Kidney tubule cell (primary cell): ENCODE data around the gene GPX2.

ENCODE experiments used
- DNase-seq: peaks from one replicate; pipeline ENCODE4 v3.0.0-alpha.2; 2018; ENCODE audit warnings: low spot score

GPX2 gene

DNA sequence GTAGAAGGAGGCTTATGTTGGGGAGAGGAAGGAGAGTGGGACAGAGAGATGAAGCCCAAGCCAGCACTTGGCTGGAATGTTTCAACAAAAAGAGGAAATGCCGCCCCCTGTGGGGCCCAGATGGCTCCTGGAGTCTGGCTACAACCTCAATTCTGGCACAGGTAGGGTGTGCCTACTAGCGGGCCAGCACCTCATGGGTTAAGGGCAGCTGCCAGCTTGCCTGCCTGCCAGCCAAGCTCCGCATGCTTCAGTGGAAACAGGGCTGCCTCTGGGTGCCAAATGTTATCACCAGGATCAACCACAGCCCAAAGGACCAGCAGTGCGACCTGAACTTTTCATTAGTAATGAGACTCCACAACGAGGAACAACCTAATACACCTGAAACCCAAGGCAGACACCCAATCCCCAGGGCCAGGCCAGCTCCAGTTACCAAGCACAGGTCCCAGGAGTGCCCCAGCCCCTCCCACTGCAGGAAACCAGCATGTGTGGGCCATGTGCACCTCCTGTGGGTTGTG, 18.3 kb upstream of the GPX2 start:
- DNase-seq = peak; percentile 29

DNA sequence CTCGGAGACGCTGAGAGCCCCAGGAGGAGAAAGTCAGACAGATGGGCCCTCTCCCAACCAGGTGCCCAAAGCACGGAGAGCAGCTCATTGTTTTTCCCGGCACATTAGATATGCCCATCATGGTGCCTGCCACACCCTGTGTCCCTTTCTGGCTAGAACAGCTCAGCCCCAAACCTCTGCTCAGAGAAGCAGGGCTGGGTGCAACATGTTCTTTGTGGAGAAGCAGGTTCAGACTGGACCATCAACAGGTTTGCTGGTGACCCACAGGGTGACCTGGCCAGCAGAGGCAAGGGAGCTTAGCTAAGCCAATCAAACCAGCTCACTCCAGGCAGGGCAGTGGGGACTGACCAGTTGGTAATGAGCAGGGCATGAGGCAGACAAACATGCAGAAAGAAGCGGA, 16.2 kb upstream of the GPX2 start:
- no peak for DNase-seq

DNA sequence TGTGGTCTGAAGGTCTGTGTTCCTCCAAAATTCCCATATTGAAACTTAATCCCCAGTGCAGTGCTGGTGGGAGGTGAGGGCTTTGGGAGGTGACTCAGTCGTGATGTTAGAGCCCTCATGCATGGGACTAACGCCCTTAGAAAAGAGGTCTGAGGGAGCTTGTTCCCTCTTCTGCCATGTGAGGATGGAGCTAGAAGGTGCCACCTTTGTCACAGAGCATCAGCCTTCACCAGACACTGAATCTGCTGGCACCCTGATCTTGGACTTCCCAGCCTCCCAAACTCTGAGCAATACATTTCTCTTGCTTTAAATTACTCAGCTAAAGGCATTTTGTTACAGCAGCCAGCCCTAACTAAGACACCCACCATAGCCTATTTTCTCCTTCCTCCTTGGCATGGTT, 15.7 kb upstream of the GPX2 start:
- no peak for DNase-seq

DNA sequence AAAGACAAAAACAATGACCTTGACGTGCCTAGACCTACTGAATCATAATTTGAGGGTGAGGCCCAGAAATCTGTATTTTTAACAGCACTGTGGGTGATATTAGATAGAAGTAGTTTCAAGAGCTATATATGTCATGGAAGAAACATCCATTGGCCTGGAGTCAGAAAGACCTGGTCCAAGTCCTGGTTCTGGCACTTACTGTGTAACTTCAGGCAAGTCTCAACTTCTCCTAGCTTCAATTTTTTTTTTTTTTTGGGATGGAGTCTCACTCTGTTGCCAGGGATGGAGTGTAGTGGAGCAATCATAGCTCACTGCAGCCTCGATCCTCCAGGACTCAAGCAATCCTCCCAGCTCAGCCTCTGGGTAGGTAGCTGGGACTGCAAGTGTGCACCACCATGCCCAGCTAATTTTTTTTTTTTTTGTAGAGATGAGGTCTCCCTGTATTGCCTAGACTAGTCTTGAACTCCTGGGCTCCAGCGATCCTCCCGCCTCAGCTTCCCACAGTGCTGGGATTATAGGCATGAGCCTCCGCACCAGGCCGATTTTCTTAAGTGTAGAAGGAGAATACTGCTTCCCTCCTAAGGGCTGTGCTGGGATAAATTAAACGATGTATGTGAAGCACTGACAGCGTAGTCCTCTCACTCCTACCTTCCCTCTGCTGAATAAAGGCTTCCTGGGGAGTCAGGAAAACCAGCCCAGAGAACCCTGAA, 14.3 kb upstream of the GPX2 start:
- no peak for DNase-seq

DNA sequence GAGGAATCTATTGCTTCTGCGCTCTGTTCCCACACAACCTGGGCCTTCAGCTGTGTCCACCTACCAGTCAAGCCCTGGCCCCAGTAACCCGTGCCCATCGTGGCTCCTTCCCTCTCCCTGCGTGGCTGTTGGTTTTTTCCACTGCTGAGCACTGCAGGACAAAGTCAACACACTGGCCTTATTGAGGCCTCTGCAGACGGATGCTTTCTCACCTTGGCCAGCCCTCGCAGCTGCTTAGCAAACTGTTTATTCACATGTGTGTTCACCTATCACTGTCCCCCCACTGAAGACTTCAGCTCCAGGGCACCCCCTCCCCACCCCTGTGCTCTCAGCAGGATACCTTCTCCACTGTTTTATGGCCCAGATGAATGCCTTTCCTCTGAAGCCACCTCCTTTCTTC, 12.8 kb upstream of the GPX2 start:
- DNase-seq = no peak

DNA sequence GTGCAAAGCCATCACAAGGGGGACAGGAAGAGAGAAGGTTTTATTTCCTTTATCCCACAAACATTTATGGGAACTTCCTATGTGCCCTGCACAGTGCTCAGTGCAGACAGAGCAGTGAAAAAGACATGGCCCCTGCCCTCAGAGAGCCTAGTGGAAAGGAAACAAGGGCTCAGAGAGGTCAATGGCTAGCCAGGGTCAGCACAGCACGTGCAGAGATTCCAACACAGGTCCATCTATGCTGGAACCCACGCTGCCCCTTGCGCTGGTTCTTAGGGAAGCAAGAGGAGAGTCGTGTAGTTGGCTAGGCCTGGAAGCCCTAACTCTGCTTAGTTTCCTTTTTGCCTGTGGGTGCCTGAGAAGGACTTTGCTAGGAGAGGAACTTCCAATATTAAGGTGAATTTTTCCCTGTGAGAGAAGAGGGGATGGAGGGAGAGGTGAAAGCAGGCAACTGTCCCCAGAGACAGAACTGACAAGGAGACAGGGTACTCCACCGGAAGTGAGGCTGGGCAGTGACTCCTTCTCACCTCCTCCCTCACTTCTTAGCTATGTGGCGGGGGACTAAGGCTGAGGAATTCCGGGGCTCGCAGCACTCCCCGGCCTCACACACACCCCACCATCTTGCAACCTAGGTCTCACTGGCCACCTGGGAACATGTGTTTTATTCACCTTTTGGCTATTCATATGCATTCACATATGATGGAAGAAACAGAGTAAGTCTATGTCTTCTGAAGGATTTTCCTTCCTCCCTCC, 12.1 kb upstream of the GPX2 start:
- no peak for DNase-seq

DNA sequence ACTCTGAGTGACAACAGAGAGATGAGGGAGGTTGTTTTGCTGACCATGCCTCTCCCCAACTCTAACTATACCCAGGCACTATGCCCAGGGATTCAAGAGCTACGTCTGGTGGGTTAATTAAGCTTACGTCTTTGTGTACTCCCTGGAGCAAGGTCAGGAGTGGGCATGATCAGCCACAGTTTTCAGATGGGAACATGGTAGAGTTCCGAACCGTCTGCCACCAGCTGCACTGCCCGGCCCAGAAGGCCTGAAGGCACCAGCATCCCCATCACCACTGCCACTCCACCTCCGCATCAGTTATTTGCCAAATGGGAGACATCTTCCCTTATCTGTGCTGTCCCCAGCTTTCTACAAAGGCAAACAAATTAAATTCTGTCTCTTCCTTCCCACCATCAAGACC, 11.1 kb upstream of the GPX2 start:
- DNase-seq = no peak

DNA sequence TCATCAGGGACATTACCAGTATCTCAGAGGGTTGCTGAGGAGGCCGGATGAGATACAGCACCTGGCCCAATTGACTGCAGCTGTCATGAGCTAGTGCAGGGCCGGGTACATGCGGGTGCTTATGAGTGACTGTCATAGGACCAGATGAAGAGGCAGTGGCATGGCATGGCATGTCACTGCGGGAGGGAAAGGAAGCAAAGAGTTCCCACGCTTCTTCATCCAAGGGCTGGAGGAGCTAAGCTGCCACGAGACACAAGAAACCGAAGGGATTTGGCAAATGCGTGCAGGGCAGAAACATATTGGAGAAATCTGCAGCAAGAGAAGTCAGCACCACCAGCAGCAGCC, 10.7 kb upstream of the GPX2 start:
- DNase-seq = no peak

DNA sequence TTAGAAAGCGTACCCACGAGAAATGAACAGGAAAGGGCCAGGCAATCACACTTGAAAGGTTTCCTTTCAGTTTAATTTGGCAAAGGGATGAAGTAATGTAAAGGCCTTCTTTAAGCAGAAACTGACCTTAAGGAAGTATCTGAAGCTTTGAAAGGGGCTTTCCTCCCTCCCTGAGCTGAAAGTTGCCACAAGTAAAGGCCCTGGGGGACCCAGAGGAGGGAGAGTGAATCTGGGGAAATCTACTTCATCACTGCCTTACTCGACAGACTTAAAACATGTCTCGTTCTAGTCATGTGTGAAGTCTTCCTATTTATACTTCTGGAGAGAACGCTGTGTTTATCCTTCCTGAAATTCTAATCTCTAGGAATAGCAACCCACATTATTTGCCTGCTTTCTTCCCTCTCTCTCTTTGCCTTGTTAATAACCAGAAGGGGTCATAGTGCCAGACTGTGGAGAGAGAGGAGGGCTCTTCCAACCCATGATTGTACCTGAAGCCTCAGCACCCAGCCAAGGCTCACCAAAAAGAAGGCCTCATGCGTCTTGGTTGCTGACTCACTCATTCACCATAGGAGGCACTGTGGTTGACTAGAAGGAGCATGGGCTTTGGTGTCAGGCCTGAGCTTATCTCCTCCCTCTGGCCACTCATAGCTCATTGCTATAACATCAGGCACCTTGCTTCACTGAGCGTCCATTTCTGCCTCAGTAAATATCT, 10.2 kb upstream of the GPX2 start:
- DNase-seq = peak; percentile 21

DNA sequence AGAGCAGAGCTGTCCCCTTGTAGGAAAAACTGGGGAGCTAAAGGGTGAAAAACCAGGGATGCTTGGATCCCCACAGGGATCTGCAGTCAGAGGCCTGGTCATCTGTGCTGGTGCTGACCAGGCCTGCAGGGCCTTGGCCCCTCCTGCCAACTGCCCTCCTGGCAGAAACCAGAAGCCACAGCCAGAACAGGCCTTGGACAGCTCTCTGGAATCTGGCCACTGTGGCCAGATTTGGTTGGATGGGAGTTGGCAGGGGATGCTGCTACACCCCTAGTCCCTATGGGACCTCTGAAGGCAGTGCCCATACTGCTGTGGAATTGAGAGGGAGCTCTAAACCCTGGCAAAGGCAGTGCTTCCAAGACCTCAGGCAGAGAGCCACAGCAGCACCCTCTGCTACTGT, 9.2 kb upstream of the GPX2 start:
- no peak for DNase-seq

DNA sequence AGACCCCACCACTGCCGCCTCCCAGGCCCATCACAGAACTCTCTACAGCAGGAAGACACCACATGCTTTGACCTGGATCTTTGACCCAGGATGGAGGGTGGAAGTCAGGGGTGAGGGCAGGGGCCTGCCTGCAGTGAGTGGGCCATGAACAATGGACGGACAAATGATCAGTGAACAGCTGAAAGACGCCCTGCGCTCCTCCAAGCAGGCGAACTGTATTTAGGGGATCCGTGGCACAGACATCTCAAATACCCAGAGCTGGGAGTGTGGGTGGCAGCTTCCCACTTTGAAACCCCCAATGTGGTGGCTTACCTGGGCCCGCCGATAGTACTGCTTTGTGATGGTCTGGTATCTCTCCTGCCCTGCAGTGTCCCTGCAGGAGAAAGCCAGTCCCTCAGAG, 8.7 kb upstream of the GPX2 start:
- no peak for DNase-seq

DNA sequence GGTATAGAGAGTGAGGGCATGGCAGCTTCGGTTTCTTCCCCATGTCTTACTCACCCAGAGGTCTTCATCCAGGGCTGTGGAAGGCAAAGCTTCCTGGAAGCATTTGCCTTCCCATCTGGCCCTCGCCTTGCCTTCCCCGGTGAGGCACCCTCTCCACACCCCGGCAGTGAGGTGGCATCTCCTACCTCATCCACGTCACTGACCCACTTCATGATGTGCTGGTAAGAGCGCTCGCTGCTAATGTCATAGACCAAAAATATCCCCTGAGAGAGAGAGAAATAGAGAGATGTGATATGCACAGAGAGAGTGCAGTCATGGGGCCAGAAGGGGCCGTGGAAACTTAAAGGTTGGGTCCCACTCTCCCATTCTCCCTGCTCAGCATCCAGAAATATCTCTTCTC, 8.3 kb upstream of the GPX2 start:
- DNase-seq = no peak

DNA sequence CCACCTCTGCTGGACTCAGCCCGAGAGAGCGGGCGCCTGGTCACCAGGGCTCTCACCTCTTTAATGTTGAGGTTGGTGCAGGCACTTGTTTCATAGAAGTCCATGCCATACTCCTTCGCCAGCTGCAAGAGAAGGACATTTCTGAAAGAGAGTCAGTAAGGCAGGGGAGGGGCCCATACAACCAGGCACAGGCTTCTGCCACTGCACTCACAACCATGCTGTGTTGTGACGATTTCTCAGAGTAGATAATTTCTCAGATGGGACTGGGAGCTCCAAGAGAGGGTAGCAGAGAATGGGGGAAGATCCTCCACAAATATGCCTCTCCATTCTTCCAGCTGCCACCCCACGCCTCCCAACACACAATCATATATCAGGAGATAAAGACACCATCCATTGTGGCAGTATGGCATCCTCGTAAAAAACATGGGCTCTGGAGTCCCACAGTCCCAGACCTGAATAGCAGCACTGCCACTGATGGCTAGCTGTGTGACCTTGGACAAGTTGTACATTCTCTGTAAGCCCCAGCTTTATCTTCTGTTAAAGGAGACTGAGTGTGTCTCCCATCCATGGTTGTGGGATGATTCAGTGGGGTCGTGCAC, 6.2 kb upstream of the GPX2 start:
- DNase-seq = no peak

DNA sequence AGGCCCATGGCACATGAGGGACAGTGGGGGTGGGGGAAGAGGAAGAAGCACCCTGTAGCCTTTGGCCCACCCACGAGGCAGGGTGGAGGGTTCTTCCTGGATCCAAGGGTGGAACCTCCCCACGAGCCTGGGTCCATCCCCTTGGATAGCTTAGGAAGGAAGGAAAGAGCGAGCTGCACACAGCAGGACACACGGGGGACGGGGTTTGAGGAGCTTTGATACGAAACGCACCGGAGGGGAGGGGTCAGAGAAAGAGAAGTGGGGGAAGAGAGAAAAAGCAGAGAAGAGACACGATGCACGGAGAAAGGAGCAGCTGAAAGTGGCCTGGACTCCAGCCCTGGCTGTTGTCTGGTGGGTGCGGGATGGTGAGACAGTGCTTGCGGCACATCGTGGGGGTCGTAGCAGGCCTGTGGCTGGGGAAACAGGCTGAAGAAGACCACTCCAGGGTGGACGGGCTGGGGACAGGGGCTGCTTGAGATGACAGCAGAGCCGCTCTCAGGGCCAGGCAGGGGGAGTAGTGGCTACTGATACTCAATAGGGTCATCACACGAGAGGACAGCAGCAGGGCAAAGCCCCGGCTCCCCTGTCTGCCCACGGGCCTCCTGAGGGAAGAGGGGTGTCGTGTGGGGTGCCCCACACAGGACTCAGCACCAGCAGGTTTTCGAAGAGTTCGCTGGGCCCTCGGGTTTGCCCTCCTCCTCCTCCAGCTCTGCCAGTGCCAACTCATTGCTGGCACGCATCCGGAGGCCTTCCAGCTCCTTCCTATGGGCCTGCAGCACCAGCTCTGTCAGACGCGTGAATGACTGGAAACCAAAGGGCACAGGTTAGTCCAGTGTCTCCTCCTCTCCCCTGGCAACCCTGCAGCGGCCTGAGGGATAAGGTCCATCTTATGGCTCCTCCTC, 5.4 kb upstream of the GPX2 start:
- no peak for DNase-seq

DNA sequence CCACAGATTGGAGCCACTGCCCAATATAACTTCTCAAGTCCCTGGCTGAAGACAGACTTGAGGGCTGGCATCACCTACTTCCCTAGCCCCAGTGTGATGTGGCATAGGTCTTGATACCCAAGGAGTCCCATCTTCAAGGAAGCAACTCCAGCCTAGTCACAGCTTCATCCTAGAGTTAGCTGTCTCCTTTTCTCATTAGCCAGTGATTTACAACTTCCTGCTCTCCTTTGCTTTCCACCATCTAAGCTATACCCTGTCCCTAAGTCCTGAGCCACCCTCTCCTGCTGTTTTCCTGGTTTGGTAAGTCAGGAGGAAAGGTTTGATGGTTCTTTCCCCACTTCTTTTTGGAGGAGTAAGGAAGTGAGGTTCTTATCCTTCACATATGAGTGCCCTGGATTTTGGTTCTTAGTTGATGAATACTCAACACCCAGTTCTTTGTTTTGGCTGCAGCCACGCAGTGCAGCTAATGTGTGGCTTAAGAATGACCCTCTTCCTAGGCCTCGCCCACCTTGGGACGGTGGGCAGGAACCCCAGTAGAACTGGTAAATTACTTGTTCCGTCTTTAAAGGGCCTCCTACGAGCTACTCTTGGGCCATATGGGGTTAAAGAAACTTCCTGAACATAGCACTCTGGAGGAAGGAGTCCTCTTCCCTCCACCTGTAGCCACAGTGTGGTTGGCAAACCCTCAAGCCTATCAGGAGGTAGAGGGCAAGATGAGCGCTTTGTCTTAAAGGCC, 3.9 kb upstream of the GPX2 start:
- no peak for DNase-seq

DNA sequence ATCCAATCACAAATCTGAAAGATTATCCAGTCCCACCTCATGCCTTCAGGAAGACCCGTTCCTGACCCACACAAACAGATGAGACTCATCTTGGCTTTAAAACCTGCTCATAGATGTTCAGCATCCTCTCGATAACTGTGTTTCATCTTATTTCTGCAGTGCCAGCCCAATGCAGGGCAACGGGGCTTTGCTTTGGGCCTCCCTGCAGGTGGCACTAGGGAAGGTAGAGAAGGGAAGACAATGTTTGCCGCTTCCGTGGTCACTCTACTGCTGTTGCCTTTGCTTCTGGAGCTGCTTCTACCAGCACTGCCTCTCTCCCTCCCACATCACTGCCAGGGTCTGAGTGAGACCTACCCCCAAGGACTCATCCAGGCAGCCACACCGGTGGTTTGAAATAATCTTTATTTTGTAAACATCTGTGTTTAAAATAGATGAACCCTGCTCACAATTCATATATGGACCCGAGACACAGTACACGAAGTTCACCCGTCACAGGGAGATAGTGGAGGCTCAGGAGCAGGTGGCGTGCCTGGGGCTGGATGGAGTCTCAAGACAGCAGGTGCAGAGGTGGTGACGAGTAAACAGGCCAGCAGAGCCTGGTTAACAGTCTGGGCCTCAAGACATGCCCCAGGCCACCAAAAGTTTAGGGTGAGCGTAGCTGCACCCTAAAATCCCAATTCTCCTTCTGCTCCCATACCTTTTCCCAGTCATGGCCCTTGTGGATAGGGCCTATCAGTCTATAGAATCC, 3.1 kb upstream of the GPX2 start:
- DNase-seq = no peak

DNA sequence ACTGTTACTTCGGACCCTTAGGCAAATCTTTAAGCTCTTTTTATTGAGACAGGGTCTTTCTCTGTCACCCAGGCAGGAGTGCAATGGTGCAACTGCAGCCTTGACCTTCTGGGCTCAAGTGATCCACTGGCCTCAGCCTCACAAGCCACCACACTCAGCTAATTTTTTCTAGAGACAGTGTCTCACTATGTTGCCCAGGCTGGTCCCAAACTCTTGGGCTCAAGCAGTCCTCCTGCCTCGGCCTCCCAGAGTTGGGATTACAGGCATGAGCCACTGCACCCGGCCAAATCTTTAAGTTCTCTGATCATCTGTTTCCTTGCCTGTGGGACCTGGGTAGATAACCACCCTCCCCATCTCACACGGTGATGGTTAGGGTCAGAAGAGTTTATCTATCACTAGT, 2.3 kb upstream of the GPX2 start:
- no peak for DNase-seq

DNA sequence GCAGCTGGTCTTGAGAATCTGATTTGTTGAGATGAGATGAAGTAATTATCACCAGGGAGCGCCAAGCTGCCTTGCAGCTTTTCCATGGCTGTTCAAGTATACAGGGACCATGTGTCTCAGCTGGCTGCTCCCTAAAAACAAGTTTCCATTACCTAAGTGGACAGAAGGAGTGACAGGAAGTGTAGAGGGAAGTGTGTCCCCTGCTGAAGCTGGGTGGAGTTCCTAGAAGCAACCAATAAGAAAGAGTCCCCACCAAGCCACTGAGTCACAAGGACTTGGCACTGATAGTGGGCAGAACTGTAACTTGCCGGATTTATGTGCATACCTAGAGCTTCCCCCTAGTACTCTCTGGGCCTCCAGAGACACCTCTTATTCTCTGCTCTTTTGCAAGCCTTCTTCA, 1.5 kb upstream of the GPX2 start:
- DNase-seq = no peak

DNA sequence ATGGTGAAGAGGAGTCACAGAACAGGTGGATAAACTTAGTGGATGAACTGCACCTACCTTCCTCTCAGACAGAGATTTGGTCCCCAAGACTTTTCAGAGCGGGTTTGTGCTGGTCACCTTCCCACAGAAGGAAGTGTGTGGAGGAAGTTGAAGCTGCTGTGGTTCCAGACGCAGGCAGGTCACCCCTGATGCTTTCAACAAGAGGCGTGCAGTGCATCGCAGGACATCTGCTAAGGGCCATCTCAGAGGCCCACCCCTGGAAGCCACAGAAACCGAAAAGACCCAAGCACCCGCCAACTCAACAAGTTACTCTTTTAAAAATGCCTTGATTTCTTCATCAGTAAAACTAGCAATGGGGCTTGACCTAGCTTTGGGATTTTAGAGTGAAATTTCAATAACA, 1.0 kb upstream of the GPX2 start:
- no peak for DNase-seq

DNA sequence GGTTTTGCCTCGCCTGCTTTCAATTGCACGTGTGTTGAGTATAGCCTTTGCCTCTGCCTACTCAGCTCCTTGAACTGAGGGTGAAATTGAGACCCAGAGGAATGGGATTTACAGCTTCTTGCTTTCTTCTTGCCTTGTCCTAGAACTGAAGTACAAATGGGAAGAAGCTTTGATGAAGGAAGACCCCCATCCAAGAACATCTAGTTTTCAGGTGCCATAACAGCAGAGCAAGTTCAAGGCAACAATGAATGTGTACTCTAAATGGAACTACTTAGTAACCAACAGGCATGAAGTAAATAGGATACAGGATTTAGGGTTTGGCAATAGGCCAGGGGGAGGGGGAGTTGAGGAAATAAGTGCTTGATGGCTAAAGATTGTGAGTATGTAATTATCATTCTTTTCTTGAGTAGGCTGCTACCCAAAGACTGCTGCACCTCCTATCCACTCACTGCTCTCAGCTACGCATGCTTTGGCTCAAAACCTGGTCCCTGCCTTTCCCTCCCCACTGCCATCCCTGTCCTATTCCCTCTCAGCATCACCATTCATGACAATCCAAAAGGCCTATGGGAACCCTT, 2.1 kb downstream of the GPX2 start:
- no peak for DNase-seq
